ENCODE measurements around the gene TRIM34. TPM values are rescaled to one million over a fixed set of nuclear protein-coding genes. Genes with fewer than 3 reads are reported as not detected.

The TRIM34 gene
- total and polyA plus RNA-seq, 7 donors, result 3.5 to 10.2 (median 7.4) TPM

DNA sequence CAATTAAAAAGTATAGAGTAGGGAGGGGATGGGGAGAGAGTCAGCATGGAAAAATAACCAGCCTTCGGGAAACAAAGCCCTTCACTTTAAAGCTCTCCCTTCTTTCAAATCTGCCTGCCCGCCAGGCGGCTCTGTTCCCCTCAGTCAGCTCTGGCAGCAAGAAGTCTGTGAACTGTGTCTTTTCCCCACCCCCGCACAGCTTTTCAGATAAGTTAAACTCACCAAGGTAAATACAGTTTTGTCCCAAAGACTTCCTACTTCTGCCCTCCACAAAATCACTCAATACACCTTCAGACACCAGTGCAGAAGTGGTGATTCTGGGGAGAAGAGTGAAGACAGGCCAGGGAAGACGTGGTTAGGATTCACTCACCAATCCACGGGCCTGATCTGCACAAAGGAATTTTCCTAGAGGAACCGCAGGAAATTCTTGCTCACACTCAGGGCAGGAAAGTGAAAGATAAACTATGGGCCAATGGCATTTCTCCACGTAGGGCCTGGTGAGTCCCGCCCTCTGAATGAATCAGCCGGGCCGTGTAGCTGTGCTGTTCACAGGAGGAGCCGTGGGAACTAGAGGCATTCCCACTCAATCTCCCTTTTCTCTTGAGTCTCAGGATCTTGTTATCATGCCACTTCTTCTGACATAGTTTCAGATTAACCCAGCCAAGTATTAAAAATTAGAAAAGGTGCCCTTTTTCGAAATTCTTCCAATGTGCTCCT, 60.0 kb downstream of the TRIM34 start, which contains the start of gene TRIM5:
TRIM5 (minus strand) TSS at position 429 of the 717 bp plus-strand sequence. CDS start 4,897 bp downstream, outside the sequence.
- Histone ChIP-seq H3K4me1 (peaks cover 0 to 35% (median 26%) of the 10 kb centered on the region in 4 donors), H3K9me3 (no peaks in the 10 kb centered on the region), H3K4me3 (peak within 1 kb of the TSS; percentile 24 to 53 (median 49)), H3K36me3 (peaks cover 0 to 5% (median 2%) of the 10 kb centered on the region in 4 donors), H3K27ac (peak within 1 kb of the TSS; percentile 89 to 93 (median 90)), H3K27me3 (no peaks in the 10 kb centered on the region)
- intact Hi-C loops (cut with DNase I), result loop anchor here (2.0 to 10.0 kb wide), 4 partner anchors 86 to 790 kb away; partner anchors contain the start of genes CAVIN3, OR52N2 and TRIM3
- 1 to 2% methylated on average over 13 of the region's 13 CpGs for WGBS, 2 donors
- DNase-seq, result peak; percentile 95
- TF ChIP-seq EP300 (IDR thresholded peaks at IDR 0.05) (no peak), POLR2AphosphoS5 (IDR thresholded peaks at IDR 0.05) (peak; percentile 51 to 84 (median 76)), POLR2A (IDR thresholded peaks at IDR 0.05) (peak in 1 of 2 donors; percentile 31)
- TF ChIP-seq, protein P1, sequence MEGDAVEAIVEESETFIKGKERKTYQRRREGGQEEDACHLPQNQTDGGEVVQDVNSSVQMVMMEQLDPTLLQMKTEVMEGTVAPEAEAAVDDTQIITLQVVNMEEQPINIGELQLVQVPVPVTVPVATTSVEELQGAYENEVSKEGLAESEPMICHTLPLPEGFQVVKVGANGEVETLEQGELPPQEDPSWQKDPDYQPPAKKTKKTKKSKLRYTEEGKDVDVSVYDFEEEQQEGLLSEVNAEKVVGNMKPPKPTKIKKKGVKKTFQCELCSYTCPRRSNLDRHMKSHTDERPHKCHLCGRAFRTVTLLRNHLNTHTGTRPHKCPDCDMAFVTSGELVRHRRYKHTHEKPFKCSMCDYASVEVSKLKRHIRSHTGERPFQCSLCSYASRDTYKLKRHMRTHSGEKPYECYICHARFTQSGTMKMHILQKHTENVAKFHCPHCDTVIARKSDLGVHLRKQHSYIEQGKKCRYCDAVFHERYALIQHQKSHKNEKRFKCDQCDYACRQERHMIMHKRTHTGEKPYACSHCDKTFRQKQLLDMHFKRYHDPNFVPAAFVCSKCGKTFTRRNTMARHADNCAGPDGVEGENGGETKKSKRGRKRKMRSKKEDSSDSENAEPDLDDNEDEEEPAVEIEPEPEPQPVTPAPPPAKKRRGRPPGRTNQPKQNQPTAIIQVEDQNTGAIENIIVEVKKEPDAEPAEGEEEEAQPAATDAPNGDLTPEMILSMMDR (IDR thresholded peaks at IDR 0.05), result peak; percentile 20 to 56 (median 50)

DNA sequence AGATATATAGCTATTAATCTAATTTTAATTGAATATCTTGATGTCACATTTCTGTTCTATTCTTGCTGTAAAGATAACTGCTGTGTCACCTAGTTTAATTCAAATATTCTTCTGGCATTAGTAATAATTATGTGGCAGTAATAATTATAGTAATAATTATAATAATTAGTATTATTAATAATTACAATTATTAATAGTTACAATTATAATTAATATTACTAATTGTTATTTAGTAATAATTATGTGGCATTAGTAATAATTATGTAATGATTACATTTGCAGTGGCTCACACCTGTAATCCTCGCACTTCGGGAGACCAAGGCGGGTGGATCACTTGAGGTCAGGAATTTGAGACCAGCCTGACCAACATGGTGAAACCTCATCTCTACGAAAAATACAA, 61.6 kb downstream of the TRIM34 start:
- Histone ChIP-seq H3K36me3 (no peaks in the 10 kb centered on the region), H3K27ac (no peak overlapping the region), H3K4me1 (peaks cover 0 to 46% (median 32%) of the 10 kb centered on the region in 4 donors), H3K9me3 (no peaks in the 10 kb centered on the region), H3K27me3 (no peaks in the 10 kb centered on the region), H3K4me3 (no peak overlapping the region)
- 95 to 97% methylated on average over 4 of the region's 4 CpGs for WGBS, 2 donors
- no peak for DNase-seq
- TF ChIP-seq EP300 (IDR thresholded peaks at IDR 0.05), result no peak
- TF ChIP-seq, protein P1 (IDR thresholded peaks at IDR 0.05), result no peak
- no peak for TF ChIP-seq POLR2A (IDR thresholded peaks at IDR 0.05)
- TF ChIP-seq POLR2AphosphoS5 (IDR thresholded peaks at IDR 0.05), result no peak
- intact Hi-C loops (cut with DNase I), result loop anchor here (5.0 to 10.0 kb wide), 2 partner anchors 636 to 788 kb away; partner anchors contain the start of genes CAVIN3 and TRIM3

DNA sequence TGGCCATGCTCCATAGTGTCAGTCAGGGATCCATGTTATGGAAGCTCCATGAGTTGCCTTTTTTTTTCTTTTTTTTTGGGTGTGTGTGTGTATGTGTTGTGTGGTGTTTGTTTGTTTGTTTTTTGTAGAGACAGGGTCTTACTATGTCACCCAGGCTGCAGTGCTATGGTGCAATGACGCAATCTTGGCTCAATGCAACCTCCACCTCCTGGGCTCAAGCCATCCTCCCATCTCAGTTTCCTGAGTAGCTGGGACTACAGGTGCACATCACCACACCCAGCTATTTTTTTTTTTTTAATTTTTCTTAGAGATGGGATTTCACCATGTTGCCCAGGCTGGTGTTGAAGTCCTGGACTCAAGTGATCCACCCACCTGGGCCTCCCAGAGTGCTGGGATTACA, 63.7 kb downstream of the TRIM34 start:
- DNase-seq, result no peak
- Histone ChIP-seq H3K4me3 (no peak overlapping the region), H3K36me3 (no peaks in the 10 kb centered on the region), H3K4me1 (peaks cover 0 to 41% (median 32%) of the 10 kb centered on the region in 4 donors), H3K27me3 (no peaks in the 10 kb centered on the region), H3K9me3 (no peaks in the 10 kb centered on the region), H3K27ac (peak overlapping the region; percentile 80 to 89 (median 84))
- intact Hi-C loops (cut with DNase I), result loop anchor here (5.0 to 10.0 kb wide), 2 partner anchors 634 to 786 kb away; partner anchors contain the start of genes CAVIN3 and TRIM3
- no peak for TF ChIP-seq POLR2AphosphoS5 (IDR thresholded peaks at IDR 0.05)
- no peak for TF ChIP-seq EP300 (IDR thresholded peaks at IDR 0.05)
- TF ChIP-seq POLR2A (IDR thresholded peaks at IDR 0.05), result no peak
- TF ChIP-seq, protein P1 (IDR thresholded peaks at IDR 0.05), result no peak
- WGBS, 2 donors, result 92 to 97% methylated on average over 1 of the region's 1 CpG

DNA sequence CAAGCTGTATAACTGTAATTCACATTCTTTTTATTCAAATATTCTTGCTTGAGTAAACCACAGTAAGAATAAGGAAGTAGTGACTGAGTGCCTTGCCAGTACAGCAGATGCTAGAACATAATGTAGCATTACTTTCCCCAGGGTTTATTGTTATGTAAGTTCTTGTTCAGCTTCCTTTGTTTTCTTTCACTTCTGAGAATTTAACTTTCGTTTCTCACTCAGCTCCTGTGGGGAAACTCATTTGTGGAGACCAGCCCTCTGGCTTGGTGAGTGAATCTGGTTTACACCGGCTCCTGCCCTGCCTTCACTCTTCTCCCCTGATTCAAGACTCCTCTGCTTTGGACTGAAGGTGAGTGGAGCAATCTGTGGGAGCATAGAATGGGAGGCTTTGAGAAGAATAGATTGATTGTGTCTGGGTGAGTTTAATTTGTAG, 64.8 kb downstream of the TRIM34 start, which contains the start of gene TRIM22:
TRIM22 (plus strand) TSS at position 240 of the 433 bp plus-strand sequence. CDS start 6,443 bp downstream, outside the sequence.
- TF ChIP-seq POLR2A (IDR thresholded peaks at IDR 0.05), result no peak
- peak in 3 of 4 donors; percentile 53 to 70 (median 55) for TF ChIP-seq POLR2AphosphoS5 (IDR thresholded peaks at IDR 0.05)
- TF ChIP-seq, protein P1 (IDR thresholded peaks at IDR 0.05), result no peak
- no peaks in the 10 kb centered on the region for H3K27me3 ChIP-seq
- DNase-seq, result no peak
- H3K9me3 ChIP-seq, result no peaks in the 10 kb centered on the region
- WGBS, 2 donors, result 1 to 3% methylated on average over 2 of the region's 2 CpGs
- peaks cover 0 to 30% (median 27%) of the 10 kb centered on the region in 4 donors for H3K4me1 ChIP-seq
- peak within 1 kb of the TSS; percentile 20 to 51 (median 38) for H3K4me3 ChIP-seq
- intact Hi-C loops (cut with DNase I), result loop anchor here (5.0 to 10.0 kb wide), 2 partner anchors 633 to 785 kb away; partner anchors contain the start of genes CAVIN3 and TRIM3
- H3K36me3 ChIP-seq, result no peaks in the 10 kb centered on the region
- peak within 1 kb of the TSS; percentile 80 to 89 (median 84) for H3K27ac ChIP-seq

Data from sigmoid colon (tissue), 7 donors.